SK-N-MC (cell line): ENCODE data around the gene RMND5A.
A peak's percentile ranks its signal among the peaks of the same experiment; 100 is the strongest.
"Not testable (repeated sequence)": the region's sequence is repeated elsewhere in the genome, so short reads cannot be mapped to it uniquely, and the experiment has no call there.

Source experiments
- DNase-seq: peaks from one replicate; pipeline ENCODE4 v3.0.0-alpha.2; 2011; ENCODE audit warnings: low read depth, low spot score
- H3K27ac ChIP-seq: fragments of 200-600 bp; sonication (generic); 2 replicates; pipeline ENCODE4 v1.5.1; 2016; ENCODE audit warnings: mixed run types
- H3K36me3 ChIP-seq: fragments of 200-600 bp; sonication (generic); 2 replicates; pipeline ENCODE4 v1.6.1; 2017; ENCODE audit warnings: antibody characterized with exemption, low read length, mixed read lengths; ENCODE audit not compliant: insufficient read depth
- H3K4me3 ChIP-seq: fragments of 200-600 bp; sonication (generic); 2 replicates; pipeline ENCODE4 v1.5.1; 2016
- H3K9ac ChIP-seq: fragments of 200-600 bp; sonication (generic); 2 replicates; pipeline ENCODE4 v1.8.0; 2017; ENCODE audit warnings: mixed run types, mixed read lengths; ENCODE audit not compliant: insufficient read length
- H3K9me3 ChIP-seq: fragments of 200-600 bp; sonication (generic); 2 replicates; pipeline ENCODE4 v1.6.1; 2017; ENCODE audit warnings: low read depth, mild to moderate bottlenecking, antibody characterized with exemption, low read length, moderate library complexity, mixed read lengths
- EZH2 ChIP-seq: fragments of 200-600 bp; sonication (generic); IDR thresholded peaks from one replicate; pipeline ENCODE4 v1.6.1; 2017; ENCODE audit warnings: antibody characterized with exemption
- FOXP2 ChIP-seq: optimal IDR thresholded peaks from 2 replicates; pipeline ENCODE3; 2011; ENCODE audit warnings: mild to moderate bottlenecking, moderate library complexity; ENCODE audit not compliant: insufficient read depth; ENCODE audit errors: extremely low read length, control extremely low read depth
- POLR2AphosphoS5 ChIP-seq: IDR thresholded peaks from 2 replicates; pipeline ENCODE4 v1.6.1; 2012; ENCODE audit warnings: mild to moderate bottlenecking, low read depth, low read length, borderline replicate concordance

The RMND5A gene

DNA sequence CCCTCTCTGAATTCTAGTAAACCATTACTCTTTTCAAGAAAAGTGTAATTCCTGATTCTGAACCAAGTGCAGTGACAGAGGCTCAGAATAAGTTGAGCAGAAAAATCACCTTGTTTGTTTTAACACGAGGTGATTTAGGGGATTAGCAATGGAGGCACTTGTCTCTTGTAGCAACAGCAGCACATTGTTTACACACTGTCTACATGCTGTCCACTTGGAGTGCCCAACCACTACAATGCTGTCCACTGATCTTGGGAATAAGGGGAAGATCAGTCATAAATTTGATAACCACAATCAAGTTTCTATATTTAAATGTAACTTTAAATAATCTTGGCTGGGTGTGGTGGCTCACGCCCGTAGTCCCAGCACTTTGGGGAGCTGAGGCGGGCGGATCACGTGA, 13.9 kb upstream of the RMND5A start:
- Histone ChIP-seq H3K27ac (no peak overlapping the region), H3K36me3 (no peaks in the 10 kb centered on the region), H3K4me3 (no peak overlapping the region), H3K9ac (no peak overlapping the region), H3K9me3 (peaks cover 4% of the 10 kb centered on the region; the same call in 1 of the 2 replicates)
- DNase-seq: no peak
- TF ChIP-seq FOXP2 (no peak), POLR2AphosphoS5 (no peak), EZH2 (no peak)

DNA sequence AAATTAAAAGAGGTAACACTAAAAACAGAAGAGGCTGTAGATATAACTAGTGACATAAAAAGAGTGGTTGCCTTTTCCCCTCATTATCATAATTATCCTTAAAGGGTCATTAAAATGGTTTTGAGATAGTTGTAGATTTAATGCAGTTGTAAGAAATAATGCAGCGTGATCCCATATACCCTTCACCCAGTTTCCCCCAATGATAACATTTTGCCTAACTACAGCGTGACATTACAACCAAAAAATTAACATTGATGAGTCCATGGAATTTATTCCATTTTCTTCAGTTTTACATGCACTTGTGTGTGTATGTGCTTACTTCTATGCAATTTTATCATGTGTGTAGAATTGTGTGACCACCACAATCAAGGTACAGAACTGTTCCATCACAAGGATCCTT, 13.2 kb upstream of the RMND5A start:
- H3K36me3 ChIP-seq: no peaks in the 10 kb centered on the region
- H3K9me3 ChIP-seq: peaks cover 4% of the 10 kb centered on the region; the same call in 1 of the 2 replicates
- H3K9ac ChIP-seq: no peak overlapping the region
- TF ChIP-seq FOXP2 (no peak), POLR2AphosphoS5 (no peak), EZH2 (no peak)
- no peak overlapping the region for H3K4me3 ChIP-seq
- DNase-seq: no peak
- H3K27ac ChIP-seq: no peak overlapping the region

GRCh38 chr2:86708126-86708525, 12.0 kb upstream of the RMND5A start:
- not testable (repeated sequence) for DNase-seq, H3K4me3 ChIP-seq

GRCh38 chr2:86714579-86715173, 5.4 kb upstream of the RMND5A start:
- not testable (repeated sequence) for H3K9me3 ChIP-seq, DNase-seq, H3K27ac ChIP-seq, H3K36me3 ChIP-seq, H3K4me3 ChIP-seq, H3K9ac ChIP-seq

More at GRCh38 chr2:86708126-86708525, 12.0 kb upstream of the RMND5A start:
- not testable (repeated sequence) for H3K36me3 ChIP-seq, H3K9ac ChIP-seq, H3K27ac ChIP-seq, H3K9me3 ChIP-seq

DNA sequence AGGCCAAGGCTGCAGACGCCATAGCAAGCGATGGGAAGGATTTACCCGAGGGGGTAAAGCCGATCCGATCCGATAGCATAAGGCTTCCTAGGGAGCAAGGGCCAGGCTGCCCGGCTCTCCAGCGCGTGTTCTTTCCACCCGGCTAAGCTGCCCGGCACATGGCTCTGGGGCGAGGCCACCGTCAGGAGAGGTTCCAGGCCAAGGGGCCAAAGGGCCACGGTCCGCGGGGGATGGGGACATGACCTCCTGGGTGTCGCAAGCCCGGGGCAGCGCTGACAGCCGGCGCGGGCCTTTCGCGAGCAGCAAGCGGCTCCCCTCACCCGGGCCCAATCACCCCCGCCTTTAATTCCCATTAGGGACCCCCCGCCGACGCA, 841 bp upstream of the RMND5A start:
- H3K27ac ChIP-seq: peak overlapping the region; percentile 70; the same call in 1 of the 2 replicates
- not testable (repeated sequence) for H3K9me3 ChIP-seq, H3K36me3 ChIP-seq, DNase-seq
- peak overlapping the region; percentile 62 for H3K9ac ChIP-seq
- H3K4me3 ChIP-seq: peak overlapping the region; percentile 73

GRCh38 chr2:86720540-86721320, 639 bp downstream of the RMND5A start:
- not testable (repeated sequence) for DNase-seq, H3K36me3 ChIP-seq, H3K9me3 ChIP-seq, H3K27ac ChIP-seq
- peak overlapping the region; percentile 59 for H3K9ac ChIP-seq
- H3K4me3 ChIP-seq: peak overlapping the region; percentile 80

GRCh38 chr2:86725706-86726105, 5.6 kb downstream of the RMND5A start:
- not testable (repeated sequence) for H3K9me3 ChIP-seq, H3K36me3 ChIP-seq, H3K9ac ChIP-seq, H3K27ac ChIP-seq, DNase-seq, H3K4me3 ChIP-seq

DNA sequence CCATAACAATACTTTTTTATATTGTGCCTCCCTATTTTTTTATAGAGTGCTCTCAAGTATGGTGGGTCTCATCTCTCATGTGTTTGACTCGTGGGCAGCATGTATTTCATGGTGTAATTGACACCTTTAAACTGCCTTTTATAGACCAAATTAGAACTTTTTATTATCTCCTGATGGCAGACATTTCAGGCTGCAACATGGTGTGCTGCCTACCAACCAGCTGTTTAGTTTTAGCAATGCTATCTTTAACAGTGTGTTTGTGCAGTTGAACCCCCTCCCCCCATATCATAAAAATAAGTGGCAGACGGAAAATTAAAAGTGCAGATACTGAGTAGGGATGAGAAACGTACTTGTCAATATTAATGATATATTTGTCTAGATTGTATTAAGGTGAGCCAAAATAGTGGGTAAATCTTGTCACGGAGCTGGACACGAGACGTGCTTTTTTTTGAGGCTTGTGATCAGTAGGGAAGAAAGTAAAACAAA, 12.0 kb downstream of the RMND5A start:
- H3K9me3 ChIP-seq, H3K4me3 ChIP-seq, H3K36me3 ChIP-seq, DNase-seq, H3K27ac ChIP-seq, H3K9ac ChIP-seq: not testable (repeated sequence)

DNA sequence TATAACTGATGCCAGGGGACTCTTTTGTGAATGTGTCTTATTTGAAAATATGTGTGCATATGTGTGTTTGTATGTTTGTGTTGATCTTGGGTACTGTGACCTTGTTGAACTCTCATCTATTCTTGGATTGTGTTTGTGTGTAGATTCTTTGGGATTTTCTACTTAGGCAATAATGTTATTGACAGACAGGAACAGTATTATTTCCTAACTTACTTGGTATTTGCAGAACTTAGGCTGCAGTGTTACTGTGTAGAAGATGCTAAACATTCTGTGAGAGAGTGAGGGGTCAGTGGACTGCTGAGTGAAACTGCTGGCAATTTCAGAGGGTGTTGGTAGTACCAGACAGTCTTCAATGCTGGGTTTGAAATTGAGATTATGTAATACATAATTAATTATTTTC, 12.7 kb downstream of the RMND5A start:
- H3K36me3 ChIP-seq, H3K4me3 ChIP-seq, H3K27ac ChIP-seq, H3K9ac ChIP-seq, DNase-seq, H3K9me3 ChIP-seq: not testable (repeated sequence)

DNA sequence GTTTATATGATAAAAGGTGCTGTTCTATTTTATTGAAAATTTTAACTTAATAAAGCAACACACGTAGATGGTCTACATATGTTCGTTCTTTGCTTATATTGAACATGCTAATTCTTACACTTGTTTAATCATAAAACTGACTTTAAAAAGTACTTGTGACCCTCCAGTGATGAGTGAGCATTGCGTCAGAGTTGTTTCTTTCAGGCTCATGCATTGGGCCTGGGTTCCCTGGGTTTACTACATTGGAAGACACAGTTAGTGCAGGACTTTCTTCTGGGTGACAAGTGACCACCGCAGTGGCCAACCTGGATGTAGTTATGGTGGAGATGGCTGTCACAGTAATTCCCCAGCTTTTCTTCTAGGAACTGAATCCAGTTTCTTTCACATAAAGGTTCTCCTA, 13.4 kb downstream of the RMND5A start:
- not testable (repeated sequence) for DNase-seq, H3K36me3 ChIP-seq, H3K27ac ChIP-seq, H3K9me3 ChIP-seq, H3K4me3 ChIP-seq, H3K9ac ChIP-seq

GRCh38 chr2:86734896-86735295, 14.8 kb downstream of the RMND5A start:
- not testable (repeated sequence) for H3K4me3 ChIP-seq, H3K36me3 ChIP-seq, DNase-seq, H3K9me3 ChIP-seq, H3K9ac ChIP-seq, H3K27ac ChIP-seq

GRCh38 chr2:86739485-86739884, 19.4 kb downstream of the RMND5A start:
- peaks cover 11% of the 10 kb centered on the region for H3K36me3 ChIP-seq
- DNase-seq, H3K9me3 ChIP-seq, H3K4me3 ChIP-seq, H3K27ac ChIP-seq, H3K9ac ChIP-seq: not testable (repeated sequence)

- not testable (repeated sequence) for H3K4me3 ChIP-seq, H3K9me3 ChIP-seq, H3K9ac ChIP-seq, H3K27ac ChIP-seq, DNase-seq
- peaks cover 13% of the 10 kb centered on the region for H3K36me3 ChIP-seq
Observed at GRCh38 chr2:86739889-86740288, 19.8 kb downstream of the RMND5A start.
